Loucy (cell line): ENCODE results near the gene MSANTD2.

ENCODE experiments used
- H2AFZ ChIP-seq: fragments of 200-600 bp; sonication (generic); 2 replicates; pipeline ENCODE4 v1.6.0; 2016; ENCODE audit warnings: antibody characterized with exemption, mild to moderate bottlenecking, low read length, moderate library complexity
- H3F3A ChIP-seq: fragments of 200-600 bp; 2 replicates; pipeline ENCODE4 v1.6.0; 2016; ENCODE audit warnings: antibody characterized with exemption, low read depth, mild to moderate bottlenecking
- H3K27me3 ChIP-seq: fragments of 200-600 bp; sonication (generic); 2 replicates; pipeline ENCODE4 v1.6.1; 2014; ENCODE audit warnings: low read length, mild to moderate bottlenecking; ENCODE audit not compliant: insufficient read depth, poor library complexity, severe bottlenecking
- H3K36me3 ChIP-seq: fragments of 200-600 bp; sonication (generic); 2 replicates; pipeline ENCODE4 v1.6.1; 2016; ENCODE audit warnings: low read length; ENCODE audit not compliant: insufficient read depth
- H3K4me1 ChIP-seq: fragments of 200-600 bp; sonication (generic); 2 replicates; pipeline ENCODE4 v1.5.1; 2014; ENCODE audit warnings: low read length, mild to moderate bottlenecking; ENCODE audit not compliant: insufficient read depth, poor library complexity, severe bottlenecking
- H3K4me2 ChIP-seq: fragments of 200-600 bp; sonication (generic); 2 replicates; pipeline ENCODE4 v1.6.0; 2014; ENCODE audit warnings: antibody characterized with exemption, low read length, low read depth, mild to moderate bottlenecking; ENCODE audit not compliant: poor library complexity, severe bottlenecking
- H3K4me3 ChIP-seq: fragments of 200-600 bp; sonication (generic); 2 replicates; pipeline ENCODE4 v1.5.1; 2014; ENCODE audit warnings: low read length, mild to moderate bottlenecking, mixed read lengths; ENCODE audit not compliant: poor library complexity, severe bottlenecking
- H3K79me2 ChIP-seq: fragments of 200-600 bp; sonication (generic); 2 replicates; pipeline ENCODE4 v1.6.1; 2014; ENCODE audit warnings: low read length; ENCODE audit not compliant: insufficient read depth
- H3K9ac ChIP-seq: fragments of 200-600 bp; sonication (generic); 2 replicates; pipeline ENCODE4 v1.6.0; 2014; ENCODE audit warnings: mild to moderate bottlenecking, low read depth, low read length, moderate library complexity; ENCODE audit not compliant: poor library complexity, severe bottlenecking
- H3K9me2 ChIP-seq: fragments of 200-600 bp; sonication (generic); replicated peaks from 2 replicates; pipeline ENCODE4 v1.6.1; 2016; ENCODE audit warnings: low read depth, low read length, mixed read lengths
- H3K9me3 ChIP-seq: fragments of 200-600 bp; sonication (generic); 2 replicates; pipeline ENCODE4 v1.6.1; 2014; ENCODE audit warnings: mild to moderate bottlenecking, antibody characterized with exemption, low read length, low read depth; ENCODE audit not compliant: insufficient read depth
- H4K20me1 ChIP-seq: fragments of 200-600 bp; sonication (generic); 2 replicates; pipeline ENCODE4 v1.6.0; 2014; ENCODE audit warnings: antibody characterized with exemption, low read length, mild to moderate bottlenecking; ENCODE audit not compliant: insufficient read depth, poor library complexity, severe bottlenecking
- EZH2phosphoT487 ChIP-seq: fragments of 200-600 bp; IDR thresholded peaks from 2 replicates; pipeline ENCODE4 v1.6.1; 2018; ENCODE audit warnings: antibody characterized with exemption, mild to moderate bottlenecking, moderate library complexity, borderline replicate concordance
- TF ChIP-seq, protein P1 (sequence below): fragments of 200-600 bp; sonication (generic); conservative IDR thresholded peaks from 2 replicates; pipeline ENCODE4 v1.5.1; 2014; ENCODE audit warnings: mild to moderate bottlenecking, antibody characterized with exemption, low read length

The MSANTD2 gene

DNA sequence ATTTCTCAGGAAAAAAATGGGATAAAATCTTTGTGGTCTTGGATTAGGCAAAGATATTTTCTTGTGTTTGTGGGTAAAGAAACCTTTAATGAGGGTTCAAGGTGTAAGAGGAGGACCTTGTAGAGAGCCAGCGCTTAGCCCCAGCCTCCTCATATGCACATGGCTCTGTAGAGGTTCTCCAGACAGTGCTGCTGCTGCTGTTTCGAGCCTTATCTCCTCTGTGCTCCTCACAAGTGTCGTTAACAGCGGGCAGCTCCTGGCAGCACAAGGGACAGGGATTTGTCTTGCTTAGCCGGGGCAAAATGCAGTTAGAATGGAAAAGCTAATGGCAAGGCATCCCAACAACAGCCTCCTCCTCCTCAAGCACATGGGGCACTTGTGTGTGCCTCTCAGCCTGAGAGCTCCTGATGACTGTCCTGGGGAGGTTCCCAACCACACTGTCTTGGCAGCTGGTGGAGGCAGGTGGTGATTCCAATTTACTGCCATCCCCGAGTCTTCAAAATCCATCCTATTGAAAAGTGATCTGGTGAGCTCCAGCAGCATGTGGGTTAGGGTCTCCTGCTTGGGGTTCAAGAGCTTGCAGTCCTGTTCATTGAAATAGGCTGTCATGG is 7.6 kb upstream of the MSANTD2 start:
- peaks cover 13% of the 10 kb centered on the region for H3K27me3 ChIP-seq
- H3K9me3 ChIP-seq: no peaks in the 10 kb centered on the region
- H3K36me3 ChIP-seq: no peaks in the 10 kb centered on the region
- no peak overlapping the region for H2AFZ ChIP-seq
- H3K79me2 ChIP-seq: no peaks in the 10 kb centered on the region
- no peaks in the 10 kb centered on the region for H3F3A ChIP-seq
- no peaks in the 10 kb centered on the region for H3K9me2 ChIP-seq
- H4K20me1 ChIP-seq: no peaks in the 10 kb centered on the region
- H3K4me1 ChIP-seq: no peaks in the 10 kb centered on the region
- TF ChIP-seq EZH2phosphoT487: no peak
- no peak overlapping the region for H3K9ac ChIP-seq
- no peak overlapping the region for H3K4me2 ChIP-seq
- H3K4me3 ChIP-seq: no peak overlapping the region

DNA sequence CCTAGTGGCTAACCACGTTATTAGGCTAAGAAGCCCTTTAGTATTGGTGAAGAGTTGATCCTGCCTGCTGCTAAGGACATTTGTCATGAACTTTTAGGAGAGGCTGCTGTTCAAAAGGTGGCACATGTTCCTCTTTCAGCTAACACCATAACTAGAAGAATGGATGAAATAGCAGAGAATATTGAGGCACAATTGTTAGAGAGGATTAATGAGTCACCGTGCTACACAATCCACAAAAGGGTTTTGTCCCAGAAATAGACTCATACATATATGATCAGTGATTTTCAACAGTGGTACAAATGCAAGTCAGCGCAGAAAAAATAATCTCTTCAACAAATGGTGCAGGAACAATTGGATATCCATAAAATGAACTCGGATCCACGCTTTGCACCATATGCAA is 7.0 kb upstream of the MSANTD2 start:
- Histone ChIP-seq H3K9me3 (no peaks in the 10 kb centered on the region), H3K9me2 (no peaks in the 10 kb centered on the region), H3K9ac (no peak overlapping the region), H2AFZ (no peak overlapping the region), H3K36me3 (no peaks in the 10 kb centered on the region), H3K79me2 (no peaks in the 10 kb centered on the region), H3K4me3 (no peak overlapping the region), H4K20me1 (no peaks in the 10 kb centered on the region), H3K27me3 (peaks cover 13% of the 10 kb centered on the region), H3K4me2 (no peak overlapping the region), H3K4me1 (no peaks in the 10 kb centered on the region), H3F3A (no peaks in the 10 kb centered on the region)
- no peak for TF ChIP-seq EZH2phosphoT487
- TF ChIP-seq, protein P1, sequence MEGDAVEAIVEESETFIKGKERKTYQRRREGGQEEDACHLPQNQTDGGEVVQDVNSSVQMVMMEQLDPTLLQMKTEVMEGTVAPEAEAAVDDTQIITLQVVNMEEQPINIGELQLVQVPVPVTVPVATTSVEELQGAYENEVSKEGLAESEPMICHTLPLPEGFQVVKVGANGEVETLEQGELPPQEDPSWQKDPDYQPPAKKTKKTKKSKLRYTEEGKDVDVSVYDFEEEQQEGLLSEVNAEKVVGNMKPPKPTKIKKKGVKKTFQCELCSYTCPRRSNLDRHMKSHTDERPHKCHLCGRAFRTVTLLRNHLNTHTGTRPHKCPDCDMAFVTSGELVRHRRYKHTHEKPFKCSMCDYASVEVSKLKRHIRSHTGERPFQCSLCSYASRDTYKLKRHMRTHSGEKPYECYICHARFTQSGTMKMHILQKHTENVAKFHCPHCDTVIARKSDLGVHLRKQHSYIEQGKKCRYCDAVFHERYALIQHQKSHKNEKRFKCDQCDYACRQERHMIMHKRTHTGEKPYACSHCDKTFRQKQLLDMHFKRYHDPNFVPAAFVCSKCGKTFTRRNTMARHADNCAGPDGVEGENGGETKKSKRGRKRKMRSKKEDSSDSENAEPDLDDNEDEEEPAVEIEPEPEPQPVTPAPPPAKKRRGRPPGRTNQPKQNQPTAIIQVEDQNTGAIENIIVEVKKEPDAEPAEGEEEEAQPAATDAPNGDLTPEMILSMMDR: no peak

DNA sequence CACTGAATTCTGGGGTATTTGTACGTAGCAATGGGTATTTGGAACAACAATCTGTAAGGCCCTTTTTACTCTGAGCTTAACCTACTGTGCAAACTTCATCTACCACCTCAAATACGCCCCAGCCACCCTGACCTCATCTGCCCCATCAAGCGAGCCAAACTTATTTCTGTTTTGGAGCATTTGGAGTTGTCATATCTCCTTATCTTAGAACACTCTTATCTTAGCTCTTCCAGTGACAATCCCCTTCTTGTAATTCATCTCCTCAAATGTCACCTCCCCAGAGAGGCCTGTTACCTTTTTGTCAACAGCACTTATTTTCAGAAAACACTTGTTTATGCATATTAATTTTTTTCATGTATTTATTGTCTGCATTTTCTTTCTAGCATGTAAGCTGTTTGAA is 4.7 kb upstream of the MSANTD2 start:
- Histone ChIP-seq H3F3A (no peaks in the 10 kb centered on the region), H4K20me1 (no peaks in the 10 kb centered on the region), H3K9me2 (no peaks in the 10 kb centered on the region), H3K4me3 (no peak overlapping the region), H3K79me2 (peaks cover 2% of the 10 kb centered on the region; the same call in 1 of the 2 replicates), H3K9me3 (no peaks in the 10 kb centered on the region), H3K4me1 (peaks cover 7% of the 10 kb centered on the region), H3K9ac (no peak overlapping the region), H2AFZ (no peak overlapping the region), H3K27me3 (peaks cover 20% of the 10 kb centered on the region), H3K36me3 (no peaks in the 10 kb centered on the region), H3K4me2 (no peak overlapping the region)
- TF ChIP-seq, protein P1: no peak
- TF ChIP-seq EZH2phosphoT487: no peak
